Panc1 (cell line): ENCODE data around the gene PPT1.

Source experiments
- POLR2AphosphoS5 ChIP-seq: IDR thresholded peaks from 2 replicates; pipeline ENCODE4 v1.6.1; 2012; ENCODE audit warnings: mild to moderate bottlenecking, low read depth, low read length, moderate library complexity
- SIN3A ChIP-seq: IDR thresholded peaks from 2 replicates; pipeline ENCODE4 v1.6.1; 2012; ENCODE audit warnings: low read depth, mild to moderate bottlenecking, low read length, moderate library complexity, borderline replicate concordance; ENCODE audit not compliant: insufficient read depth
- TCF7L2 ChIP-seq: IDR thresholded peaks from 2 replicates; pipeline ENCODE4 v1.6.1; 2011; ENCODE audit warnings: mild to moderate bottlenecking, low read depth, low read length, inconsistent platforms
- TF ChIP-seq, protein P1 (sequence below): fragments of 450-650 bp; IDR thresholded peaks from 2 replicates; pipeline ENCODE4 v1.5.1; 2017; ENCODE audit warnings: mild to moderate bottlenecking
- TF ChIP-seq, protein P2 (sequence below), 2 experiments: IDR thresholded peaks; 2 replicates each; pipeline ENCODE4 v1.6.1; 2011 to 2012; ENCODE audit warnings: low read depth in 2 of 2, control low read depth in 1 of 2, low read length in 1 of 2, mild to moderate bottlenecking in 1 of 2, moderate library complexity in 1 of 2; ENCODE audit not compliant: insufficient read depth in 1 of 2

DNA sequence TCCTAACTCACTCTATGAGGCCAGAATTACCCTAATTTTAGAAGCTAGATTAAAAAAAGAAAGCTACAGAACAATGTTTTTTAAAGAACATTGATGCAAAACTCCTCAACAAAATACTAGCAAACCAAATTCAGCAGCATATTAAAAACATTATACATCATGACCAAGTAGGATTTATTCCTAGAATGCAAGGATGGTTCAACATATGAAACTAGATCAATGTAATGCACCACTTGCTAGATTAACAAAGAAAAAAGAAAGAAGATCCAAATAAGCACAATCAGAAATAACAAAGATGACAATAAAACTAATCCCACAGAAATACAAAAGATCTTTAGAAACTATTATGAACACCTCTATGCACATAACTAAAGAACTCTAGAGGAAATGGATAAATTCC, 13.3 kb upstream of the PPT1 start:
- TF ChIP-seq POLR2AphosphoS5 (no peak), SIN3A (no peak), TCF7L2 (no peak)
- TF ChIP-seq, protein P1, sequence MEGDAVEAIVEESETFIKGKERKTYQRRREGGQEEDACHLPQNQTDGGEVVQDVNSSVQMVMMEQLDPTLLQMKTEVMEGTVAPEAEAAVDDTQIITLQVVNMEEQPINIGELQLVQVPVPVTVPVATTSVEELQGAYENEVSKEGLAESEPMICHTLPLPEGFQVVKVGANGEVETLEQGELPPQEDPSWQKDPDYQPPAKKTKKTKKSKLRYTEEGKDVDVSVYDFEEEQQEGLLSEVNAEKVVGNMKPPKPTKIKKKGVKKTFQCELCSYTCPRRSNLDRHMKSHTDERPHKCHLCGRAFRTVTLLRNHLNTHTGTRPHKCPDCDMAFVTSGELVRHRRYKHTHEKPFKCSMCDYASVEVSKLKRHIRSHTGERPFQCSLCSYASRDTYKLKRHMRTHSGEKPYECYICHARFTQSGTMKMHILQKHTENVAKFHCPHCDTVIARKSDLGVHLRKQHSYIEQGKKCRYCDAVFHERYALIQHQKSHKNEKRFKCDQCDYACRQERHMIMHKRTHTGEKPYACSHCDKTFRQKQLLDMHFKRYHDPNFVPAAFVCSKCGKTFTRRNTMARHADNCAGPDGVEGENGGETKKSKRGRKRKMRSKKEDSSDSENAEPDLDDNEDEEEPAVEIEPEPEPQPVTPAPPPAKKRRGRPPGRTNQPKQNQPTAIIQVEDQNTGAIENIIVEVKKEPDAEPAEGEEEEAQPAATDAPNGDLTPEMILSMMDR: no peak
- TF ChIP-seq, protein P2, sequence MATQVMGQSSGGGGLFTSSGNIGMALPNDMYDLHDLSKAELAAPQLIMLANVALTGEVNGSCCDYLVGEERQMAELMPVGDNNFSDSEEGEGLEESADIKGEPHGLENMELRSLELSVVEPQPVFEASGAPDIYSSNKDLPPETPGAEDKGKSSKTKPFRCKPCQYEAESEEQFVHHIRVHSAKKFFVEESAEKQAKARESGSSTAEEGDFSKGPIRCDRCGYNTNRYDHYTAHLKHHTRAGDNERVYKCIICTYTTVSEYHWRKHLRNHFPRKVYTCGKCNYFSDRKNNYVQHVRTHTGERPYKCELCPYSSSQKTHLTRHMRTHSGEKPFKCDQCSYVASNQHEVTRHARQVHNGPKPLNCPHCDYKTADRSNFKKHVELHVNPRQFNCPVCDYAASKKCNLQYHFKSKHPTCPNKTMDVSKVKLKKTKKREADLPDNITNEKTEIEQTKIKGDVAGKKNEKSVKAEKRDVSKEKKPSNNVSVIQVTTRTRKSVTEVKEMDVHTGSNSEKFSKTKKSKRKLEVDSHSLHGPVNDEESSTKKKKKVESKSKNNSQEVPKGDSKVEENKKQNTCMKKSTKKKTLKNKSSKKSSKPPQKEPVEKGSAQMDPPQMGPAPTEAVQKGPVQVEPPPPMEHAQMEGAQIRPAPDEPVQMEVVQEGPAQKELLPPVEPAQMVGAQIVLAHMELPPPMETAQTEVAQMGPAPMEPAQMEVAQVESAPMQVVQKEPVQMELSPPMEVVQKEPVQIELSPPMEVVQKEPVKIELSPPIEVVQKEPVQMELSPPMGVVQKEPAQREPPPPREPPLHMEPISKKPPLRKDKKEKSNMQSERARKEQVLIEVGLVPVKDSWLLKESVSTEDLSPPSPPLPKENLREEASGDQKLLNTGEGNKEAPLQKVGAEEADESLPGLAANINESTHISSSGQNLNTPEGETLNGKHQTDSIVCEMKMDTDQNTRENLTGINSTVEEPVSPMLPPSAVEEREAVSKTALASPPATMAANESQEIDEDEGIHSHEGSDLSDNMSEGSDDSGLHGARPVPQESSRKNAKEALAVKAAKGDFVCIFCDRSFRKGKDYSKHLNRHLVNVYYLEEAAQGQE (IDR thresholded peaks at IDR 0.05; ENCODE audit: insufficient read depth in 1 of 2, low read depth in 2 of 2, low read length in 1 of 2): no peak
